GM20000 (cell line): ENCODE measurements around the gene EXT2.

Experiments used
- DNase-seq: peaks from one replicate; pipeline ENCODE4 v3.0.0; 2012; ENCODE audit warnings: low spot score
- TF ChIP-seq, protein P1 (sequence below): IDR thresholded peaks from 2 replicates; pipeline ENCODE4 v1.5.1; 2012; ENCODE audit warnings: mild to moderate bottlenecking, control low read depth; ENCODE audit errors: extremely low read depth, missing control alignments

The EXT2 gene

DNA sequence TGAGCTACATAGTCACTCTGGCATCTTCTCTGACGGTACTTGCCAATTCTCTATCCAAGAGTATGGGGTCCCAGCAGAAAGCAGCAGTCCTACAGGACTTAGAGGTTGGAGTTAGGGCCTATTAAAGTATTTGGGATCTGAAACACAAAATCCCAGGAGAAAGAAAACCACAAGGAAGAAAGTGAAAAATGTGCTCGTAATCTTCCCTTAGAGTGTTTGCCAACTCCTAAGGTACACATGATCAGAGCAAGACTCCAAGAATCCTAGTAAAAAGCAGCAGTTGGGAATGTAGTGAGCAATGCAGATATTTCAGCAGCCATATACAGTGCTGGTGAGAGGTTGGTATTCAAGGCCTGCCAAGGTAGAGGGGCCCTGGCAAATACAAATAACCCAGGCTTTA is 71.6 kb downstream of the EXT2 start:
- TF ChIP-seq, protein P1, sequence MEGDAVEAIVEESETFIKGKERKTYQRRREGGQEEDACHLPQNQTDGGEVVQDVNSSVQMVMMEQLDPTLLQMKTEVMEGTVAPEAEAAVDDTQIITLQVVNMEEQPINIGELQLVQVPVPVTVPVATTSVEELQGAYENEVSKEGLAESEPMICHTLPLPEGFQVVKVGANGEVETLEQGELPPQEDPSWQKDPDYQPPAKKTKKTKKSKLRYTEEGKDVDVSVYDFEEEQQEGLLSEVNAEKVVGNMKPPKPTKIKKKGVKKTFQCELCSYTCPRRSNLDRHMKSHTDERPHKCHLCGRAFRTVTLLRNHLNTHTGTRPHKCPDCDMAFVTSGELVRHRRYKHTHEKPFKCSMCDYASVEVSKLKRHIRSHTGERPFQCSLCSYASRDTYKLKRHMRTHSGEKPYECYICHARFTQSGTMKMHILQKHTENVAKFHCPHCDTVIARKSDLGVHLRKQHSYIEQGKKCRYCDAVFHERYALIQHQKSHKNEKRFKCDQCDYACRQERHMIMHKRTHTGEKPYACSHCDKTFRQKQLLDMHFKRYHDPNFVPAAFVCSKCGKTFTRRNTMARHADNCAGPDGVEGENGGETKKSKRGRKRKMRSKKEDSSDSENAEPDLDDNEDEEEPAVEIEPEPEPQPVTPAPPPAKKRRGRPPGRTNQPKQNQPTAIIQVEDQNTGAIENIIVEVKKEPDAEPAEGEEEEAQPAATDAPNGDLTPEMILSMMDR, result no peak
- no peak for DNase-seq

DNA sequence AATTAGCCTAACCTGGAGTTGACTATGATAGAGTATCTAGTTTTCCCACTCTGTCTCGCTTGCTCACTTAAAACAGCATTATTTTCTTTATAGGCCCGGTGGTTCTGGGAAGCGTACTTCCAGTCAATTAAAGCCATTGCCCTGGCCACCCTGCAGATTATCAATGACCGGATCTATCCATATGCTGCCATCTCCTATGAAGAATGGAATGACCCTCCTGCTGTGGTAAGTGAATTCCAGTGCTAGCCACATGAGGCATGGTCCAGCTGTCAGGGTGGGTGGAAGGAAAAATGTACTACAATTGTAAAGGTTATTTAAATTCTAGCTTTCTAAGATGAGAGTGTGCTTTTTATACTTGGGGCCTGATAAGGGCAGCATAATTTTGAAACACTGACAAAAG is 76.0 kb downstream of the EXT2 start:
- DNase-seq, result no peak
- TF ChIP-seq, protein P1, result no peak

DNA sequence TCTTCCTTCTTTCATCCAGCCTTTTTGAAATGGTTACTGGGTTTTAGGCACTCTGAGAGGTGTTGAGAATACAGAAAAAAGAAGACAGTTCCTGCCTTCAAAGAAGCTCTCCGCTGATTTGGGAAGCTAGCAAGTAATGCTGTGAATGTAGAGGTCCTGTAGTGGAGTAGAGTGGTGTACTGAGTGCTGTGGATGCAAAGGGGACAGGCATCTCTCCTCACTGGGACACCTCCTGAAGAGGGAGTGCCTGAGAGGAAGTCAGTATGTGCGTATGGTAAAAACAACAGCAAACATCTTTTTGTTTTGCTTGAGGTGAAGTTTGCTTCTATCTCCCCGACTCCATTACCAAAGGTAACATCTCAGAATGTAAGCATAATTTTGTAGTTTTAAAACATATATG is 77.5 kb downstream of the EXT2 start:
- TF ChIP-seq, protein P1, result no peak
- DNase-seq, result no peak

DNA sequence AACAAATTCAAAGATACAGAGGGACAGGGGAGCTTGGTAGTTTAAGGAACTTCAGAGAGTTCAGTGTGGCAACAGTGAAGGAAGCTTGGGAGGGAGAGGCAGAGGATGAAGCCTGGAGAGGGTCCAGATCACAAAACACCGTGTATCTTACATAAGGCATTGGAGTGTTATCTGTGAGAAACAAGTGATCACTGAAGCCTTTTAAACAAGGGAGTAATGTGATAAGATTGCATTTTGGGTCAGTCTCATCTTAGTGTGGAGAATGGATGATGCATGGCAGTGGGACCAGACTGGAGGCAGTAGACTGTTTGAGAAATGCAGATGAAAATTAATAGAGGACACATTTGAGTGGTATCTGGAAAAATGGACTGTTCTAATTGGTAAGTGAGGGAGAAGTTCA is 79.4 kb downstream of the EXT2 start:
- TF ChIP-seq, protein P1, result no peak

DNA sequence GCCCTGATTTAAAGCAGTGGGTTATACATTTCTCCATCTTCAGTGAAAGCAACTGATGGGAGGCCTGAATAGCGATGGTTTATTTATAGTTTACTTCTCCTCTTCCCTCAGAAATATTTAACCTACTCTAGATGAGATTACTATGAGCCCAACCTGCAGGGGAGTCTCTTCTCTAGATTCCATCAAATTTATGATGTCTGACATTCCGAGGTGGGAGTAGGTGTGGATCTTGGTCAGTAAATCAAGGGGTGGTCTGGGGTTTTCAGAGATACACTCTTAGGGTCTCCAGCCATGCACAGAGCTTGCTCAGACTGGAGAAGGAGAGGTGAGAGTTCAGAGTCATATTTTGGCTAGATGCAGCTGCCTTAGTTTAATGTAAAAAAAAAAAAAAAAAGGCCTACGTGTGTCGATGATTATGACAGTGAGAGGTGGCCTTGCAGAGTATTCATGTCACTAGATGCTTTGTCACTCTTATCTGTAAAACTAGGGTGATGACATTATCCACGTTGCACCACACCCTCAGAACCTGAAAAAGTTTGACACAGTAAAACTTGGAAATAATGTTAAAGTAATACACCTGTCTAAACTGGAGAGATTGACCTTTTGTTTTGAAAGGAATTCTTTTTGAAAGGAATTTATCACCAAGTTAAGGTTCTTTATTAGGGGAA is 81.2 kb downstream of the EXT2 start:
- DNase-seq, result no peak
- TF ChIP-seq, protein P1, result no peak

More for the DNA sequence above, 79.4 kb downstream of the EXT2 start:
- DNase-seq, result no peak

DNA sequence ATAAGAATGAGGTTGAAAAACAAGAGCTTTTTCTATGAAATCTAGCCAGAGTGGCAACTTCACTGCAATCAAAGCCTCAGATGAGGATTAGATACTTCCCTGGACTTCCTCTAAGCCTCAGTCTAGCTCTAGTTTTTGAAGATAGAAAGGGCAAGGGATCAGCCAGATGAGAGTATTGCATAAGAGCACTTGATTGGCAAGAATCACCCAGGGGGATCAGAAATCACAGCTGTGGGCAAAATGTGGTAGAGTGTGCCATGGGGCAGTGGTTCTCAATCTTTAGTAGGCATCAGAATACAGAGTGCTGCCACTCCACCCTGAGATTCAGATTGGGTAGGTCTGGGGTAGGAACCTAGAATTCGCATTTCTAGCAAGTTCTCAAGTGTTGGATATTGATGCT is 82.4 kb downstream of the EXT2 start:
- no peak for DNase-seq
- TF ChIP-seq, protein P1, result no peak

DNA sequence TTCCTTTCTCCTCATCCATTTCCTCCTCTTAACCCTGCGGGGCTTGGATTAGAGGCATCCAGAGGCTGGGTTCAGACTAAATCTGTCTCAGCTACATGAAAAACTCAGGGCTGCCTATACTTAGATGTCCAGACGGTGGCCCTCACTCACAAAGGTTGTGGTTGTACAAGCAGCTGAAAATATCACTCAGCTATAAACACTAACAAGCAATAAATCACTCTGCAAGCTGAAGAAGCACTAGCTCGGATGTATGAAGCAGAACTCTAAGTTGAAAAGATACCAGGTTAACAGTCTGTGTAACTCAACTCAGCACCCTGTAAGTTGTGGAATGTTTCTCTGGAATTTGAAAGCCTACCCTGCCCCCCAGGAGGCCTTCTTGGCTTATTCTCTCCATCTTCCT is 82.9 kb downstream of the EXT2 start:
- TF ChIP-seq, protein P1, result no peak
- DNase-seq, result no peak
